Stimulated activated CD4-positive, alpha-beta T cell treated with anti-CD3 and anti-CD28 coated beads, Interleukin-15, amount 100 ng/mL, for 1 hour (primary cell): Measurements from ENCODE around the gene SERTAD4.
"Not testable (repeated sequence)": the region's sequence is repeated elsewhere in the genome, so short reads cannot be mapped to it uniquely, and the experiment has no call there.

Source experiments
- DNase-seq, 2 donors: peaks; one replicate each; pipeline ENCODE4 v3.0.0-alpha.2; 2020; ENCODE audit warnings: low read depth in 1 of 2, low spot score in 1 of 2

SERTAD4 gene

DNA sequence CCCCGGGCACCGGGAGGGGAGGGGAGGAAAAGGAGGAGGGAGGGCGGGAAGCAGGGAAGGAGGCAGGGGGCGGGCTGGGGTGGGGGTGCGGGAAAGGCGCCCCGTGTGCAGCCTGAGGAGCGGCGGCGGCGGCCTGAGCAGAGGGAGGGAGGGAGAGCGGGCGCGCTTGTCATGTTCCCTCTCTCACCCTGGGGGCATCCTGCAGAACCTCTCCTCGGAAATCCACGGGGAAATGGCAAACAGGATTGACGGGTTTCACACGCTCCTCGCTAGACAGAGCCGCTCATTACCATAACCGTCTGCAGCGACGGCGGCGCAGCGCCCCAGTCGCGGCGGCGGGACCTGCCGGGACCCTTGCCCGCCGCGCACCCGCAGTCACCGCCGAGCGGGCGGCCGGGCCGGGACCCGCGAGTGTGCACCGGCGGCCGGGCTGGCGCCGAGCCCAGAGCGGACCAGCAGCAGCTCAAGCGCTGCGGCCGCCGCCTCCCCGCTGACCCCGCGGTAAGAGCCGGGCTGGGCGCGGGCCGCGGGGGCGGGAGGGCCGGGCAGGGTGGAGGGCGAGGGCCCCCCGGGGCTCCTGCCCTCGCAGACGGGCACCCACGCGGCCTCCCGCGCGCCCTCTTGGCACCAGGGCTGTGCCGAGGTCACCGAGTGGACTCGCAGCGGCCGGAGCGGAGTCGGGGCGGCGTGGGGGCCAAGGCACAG, at the start of gene SERTAD4:
SERTAD4 (plus strand) TSS at position 286 of the 705 bp plus-strand sequence. CDS start 5,165 bp downstream, outside the sequence.
- no peak for DNase-seq

DNA sequence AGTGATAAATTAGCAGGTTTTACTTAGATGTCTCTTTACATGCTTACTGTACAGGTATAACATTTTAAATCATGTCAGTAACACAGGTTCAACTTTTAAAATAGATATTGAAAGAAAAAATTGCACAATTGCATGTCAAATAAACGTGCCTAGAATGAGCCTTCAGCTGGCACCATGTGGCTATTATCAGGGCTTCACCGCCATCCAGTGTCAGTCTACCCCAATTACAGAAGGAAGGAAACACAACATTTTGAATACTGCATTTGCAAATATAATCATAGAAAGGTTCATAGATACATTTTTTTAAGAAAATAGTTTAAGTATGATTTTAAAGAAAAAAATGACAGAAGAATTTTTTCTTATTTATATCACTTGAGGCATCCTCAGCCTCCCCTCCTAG, 47.5 kb upstream of the SERTAD4 start:
- no peak for DNase-seq

- DNase-seq: not testable (repeated sequence)
Measured at GRCh38 chr1:210187849-210188606, 44.6 kb upstream of the SERTAD4 start.

GRCh38 chr1:210189426-210189825, 43.2 kb upstream of the SERTAD4 start:
- DNase-seq: no peak

GRCh38 chr1:210195635-210196160, 36.9 kb upstream of the SERTAD4 start:
- DNase-seq: no peak

DNA sequence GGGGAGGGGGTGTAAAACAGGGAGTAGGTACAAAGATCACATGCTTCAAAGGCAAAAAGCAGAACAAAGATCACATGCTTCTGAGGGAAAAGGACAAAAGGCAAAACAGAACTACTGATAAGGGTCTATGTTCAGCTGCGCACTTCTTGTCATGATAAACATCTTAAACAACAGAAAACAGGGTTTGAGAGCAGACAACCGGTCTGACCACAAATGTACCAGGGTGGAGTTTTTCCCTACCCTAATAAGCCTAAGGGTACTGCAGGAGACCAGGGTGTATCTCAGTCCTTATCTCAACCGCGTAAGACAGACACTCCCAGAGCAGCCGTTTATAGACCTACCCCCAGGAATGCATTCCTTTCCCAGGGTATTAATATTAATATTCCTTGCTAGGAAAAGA, 36.3 kb upstream of the SERTAD4 start:
- DNase-seq: not testable (repeated sequence)

- no peak for DNase-seq
Measured at GRCh38 chr1:210198840-210199239, 33.8 kb upstream of the SERTAD4 start.

DNA sequence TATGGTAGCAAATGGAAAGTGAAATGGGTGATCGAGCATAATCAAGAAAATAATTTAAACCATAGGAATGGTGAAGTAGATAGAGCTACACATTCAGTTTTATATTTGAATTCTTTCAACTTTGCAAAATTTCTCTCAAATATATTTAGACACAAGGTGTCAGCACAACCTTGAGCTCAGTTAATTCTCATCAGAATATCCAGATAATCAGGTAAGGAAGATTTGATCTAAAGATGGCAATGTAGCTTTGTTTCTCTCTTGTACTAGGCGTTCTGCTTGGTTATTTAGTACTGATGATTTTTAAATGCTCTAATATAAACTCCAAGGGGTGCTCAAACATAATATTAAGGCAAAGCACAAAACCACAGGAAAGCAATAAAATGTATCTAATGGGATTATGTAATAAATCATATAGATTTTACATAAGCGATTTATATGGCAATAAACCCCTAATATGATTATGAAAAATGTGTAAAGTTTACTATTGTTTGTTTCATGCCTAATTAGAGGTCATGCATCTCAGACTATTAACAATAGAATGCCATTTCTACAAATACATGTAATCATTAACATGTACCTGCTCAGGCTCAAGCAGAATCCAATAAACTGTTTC, 32.4 kb upstream of the SERTAD4 start:
- no peak for DNase-seq

DNA sequence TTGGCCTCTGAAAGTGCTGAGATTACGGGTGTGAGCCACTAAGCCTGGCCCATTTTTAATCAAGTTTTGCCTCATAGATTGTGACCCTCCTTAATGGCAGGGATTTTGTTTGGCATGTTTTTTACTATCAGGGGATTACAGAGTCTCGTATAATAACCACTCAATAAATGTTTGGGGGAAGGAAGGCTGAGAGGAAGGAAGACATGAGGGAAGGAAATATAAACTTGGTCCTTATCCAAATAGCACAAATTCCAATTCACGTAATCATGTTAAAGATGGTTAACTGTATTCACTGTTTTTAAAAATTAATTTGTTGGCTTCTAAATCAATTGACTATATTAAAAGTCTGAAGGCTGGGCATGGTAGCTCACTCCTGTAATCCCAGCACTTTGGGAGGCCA, 30.9 kb upstream of the SERTAD4 start:
- no peak for DNase-seq

DNA sequence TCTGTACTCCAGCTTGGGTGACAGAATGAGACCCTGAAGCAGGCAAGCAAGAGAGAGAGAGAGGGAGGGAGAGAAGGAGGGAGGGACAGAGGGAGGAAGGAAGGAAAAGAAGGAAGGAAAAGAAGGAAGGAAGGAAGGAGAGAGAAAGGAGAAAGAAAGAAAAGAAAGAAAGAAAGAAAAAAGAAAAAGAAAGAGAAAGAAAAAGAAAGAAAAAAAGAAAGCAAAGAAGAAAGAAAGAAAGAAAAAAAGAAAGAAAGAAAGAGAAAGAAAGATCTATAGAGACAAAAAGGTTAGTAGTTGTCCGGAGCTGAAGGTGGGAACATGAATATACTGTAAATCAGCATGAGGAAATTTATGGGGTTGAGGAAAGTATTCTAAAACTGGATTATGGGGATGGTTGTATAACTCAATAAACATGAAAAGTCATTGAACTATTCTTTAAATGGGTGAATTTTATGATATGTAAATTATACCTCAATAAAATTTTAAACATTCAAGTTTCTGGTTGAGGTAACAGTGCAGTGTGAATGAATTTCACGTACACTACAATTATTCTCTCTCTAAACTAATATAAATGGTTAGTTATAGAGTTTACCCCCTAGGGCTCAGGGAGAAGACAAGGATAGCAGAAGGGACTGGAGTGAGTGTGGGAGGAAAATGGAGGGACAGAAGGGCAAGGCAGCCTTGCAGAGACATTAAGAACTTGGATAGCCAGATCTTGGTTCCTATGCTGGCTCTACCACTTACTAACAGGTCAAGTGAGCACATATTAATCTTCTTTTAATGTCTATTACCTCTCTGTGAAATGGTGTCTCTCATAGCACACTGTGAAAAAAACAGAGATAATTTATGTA, 24.8 kb upstream of the SERTAD4 start:
- DNase-seq: no peak

DNA sequence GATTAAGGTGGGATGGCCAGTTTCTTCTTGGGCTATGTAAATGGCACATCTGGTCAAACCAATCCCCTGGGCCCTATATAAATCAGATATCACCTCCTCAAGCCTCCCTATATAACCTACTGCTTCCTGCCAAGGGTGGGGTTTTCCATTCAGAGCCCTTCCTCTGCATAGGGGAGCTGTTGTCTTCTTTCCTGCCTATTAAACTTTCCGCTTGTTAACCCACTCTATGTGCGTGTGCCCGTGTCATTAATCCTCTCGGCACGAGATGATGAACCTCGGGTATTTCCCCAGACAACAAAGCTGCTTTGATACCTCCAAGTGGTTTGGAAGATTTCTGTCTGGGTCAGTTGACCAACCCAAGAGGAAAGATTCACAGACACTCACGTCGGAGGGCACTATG, 19.3 kb upstream of the SERTAD4 start:
- DNase-seq: no peak

DNA sequence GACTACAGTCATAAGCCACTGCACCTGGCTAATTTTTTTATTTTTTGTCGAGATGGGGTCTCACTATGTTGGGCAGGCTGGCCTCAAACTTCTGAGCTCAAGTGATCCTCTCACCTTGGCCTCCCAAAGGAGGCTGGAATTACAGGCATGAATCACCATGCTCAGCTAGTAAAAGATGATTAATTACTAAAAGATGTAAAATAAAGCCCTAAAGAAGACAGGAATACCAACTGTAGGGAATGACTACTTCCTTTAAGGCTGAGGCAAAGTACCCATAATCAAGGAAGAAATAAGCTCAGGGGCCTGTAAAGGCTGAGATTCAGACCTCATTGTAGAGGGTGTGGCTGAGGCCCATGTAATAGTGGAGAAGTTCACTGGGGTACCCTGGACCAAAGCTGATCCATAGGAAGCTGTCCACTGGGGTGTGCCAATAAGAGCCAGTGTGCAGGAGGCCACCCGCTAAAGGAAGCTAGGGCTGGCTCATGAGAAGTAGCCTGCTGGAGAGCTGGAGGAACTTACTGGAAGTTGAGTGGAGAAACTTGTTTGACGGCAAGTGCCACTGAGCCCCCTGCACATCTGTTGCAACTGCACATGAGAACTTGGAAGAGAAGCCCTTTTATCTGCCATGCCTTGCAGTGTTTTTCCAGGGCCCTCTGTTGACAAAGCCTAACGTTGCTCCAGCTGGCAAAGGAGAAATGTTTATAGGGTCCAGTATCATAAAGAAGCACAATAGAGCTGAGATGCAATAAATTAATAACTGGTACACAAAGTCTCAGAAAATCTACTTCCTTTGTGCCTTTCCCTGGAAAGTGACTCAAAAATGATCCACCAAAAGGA, 17.8 kb upstream of the SERTAD4 start:
- DNase-seq: no peak

DNA sequence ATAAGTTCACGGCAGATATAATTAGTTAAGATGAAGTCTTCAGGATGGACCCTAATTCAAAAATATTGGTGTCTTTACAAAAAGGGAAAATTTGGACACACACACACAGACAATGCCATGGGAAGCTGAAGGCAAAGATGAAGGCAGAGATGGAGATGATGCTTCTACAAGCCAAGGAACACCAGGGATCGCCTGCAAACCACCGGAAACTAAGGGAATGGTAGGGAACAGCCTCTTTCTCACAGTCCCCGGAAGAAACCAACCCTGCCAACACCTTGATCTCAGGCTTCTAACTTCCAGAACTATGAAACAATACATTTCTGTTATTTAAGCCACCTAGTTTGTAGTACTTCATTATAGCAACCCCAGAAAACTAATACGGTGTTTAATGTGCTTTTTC, 15.1 kb upstream of the SERTAD4 start:
- DNase-seq: no peak

GRCh38 chr1:210218047-210218446, 14.5 kb upstream of the SERTAD4 start:
- DNase-seq: no peak

GRCh38 chr1:210222340-210223006, 10.1 kb upstream of the SERTAD4 start:
- DNase-seq: no peak

GRCh38 chr1:210223226-210223904, 9.2 kb upstream of the SERTAD4 start:
- DNase-seq: no peak

- no peak for DNase-seq
Measured at GRCh38 chr1:210228158-210228557, 4.4 kb upstream of the SERTAD4 start.

DNA sequence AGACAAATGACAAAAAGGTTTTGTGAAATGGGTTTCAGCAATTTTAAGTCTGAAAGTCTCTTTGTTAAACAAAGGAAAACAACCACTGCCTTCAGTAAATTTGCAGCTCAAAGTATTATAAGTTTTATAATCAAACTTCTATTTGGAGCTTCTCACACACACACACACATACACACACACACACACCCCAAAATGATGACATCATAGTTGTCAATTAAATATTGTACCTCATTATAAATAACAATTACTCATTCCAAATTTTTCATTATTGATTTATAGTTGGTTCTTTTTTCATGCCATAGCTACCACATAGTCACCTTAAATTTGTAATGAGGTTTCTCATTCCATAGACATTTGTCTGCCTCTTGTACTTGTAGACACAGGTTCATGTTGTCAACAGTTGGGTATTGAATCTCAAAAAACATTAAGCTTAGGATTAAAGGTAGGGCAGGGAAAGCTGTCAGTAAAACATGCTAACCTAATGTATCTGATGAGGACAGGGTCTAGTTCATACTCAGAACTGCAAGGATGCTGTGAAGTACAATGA, 2.4 kb upstream of the SERTAD4 start:
- DNase-seq: no peak
